HepG2 (cell line): ENCODE data around the gene MS4A1.

ENCODE experiments used
- CTCF ChIP-seq: sonication (generic); formaldehyde crosslinking; IDR thresholded peaks from 2 replicates; pipeline ENCODE4 v1.5.0; 2020; ENCODE audit warnings: mild to moderate bottlenecking, missing genetic modification reagents, moderate library complexity
- EZH2 ChIP-seq: conservative IDR thresholded peaks from 2 replicates; pipeline ENCODE4 v1.6.1; 2012; ENCODE audit warnings: mild to moderate bottlenecking, low read depth, low read length, moderate library complexity
- MYC ChIP-seq: sonication (generic); formaldehyde crosslinking; IDR thresholded peaks from 2 replicates; pipeline ENCODE4 v1.9.0; 2021; ENCODE audit warnings: missing genetic modification reagents, borderline replicate concordance
- SIX4 ChIP-seq: sonication (generic); formaldehyde crosslinking; IDR thresholded peaks from 2 replicates; pipeline ENCODE4 v1.4.0; 2020; ENCODE audit warnings: missing genetic modification reagents
- ZBTB1 ChIP-seq: sonication (generic); formaldehyde crosslinking; IDR thresholded peaks from 2 replicates; pipeline ENCODE4 v1.4.0; 2020; ENCODE audit warnings: missing genetic modification reagents, borderline replicate concordance
- ZFP36 ChIP-seq: fragments of 150-350 bp; IDR thresholded peaks from 2 replicates; pipeline ENCODE4 v1.6.1; 2018; ENCODE audit warnings: borderline replicate concordance, low read length, low read depth; ENCODE audit not compliant: partially characterized antibody
- ZNF383 ChIP-seq: sonication (generic); formaldehyde crosslinking; IDR thresholded peaks from 2 replicates; pipeline ENCODE4 v1.4.0; 2020; ENCODE audit warnings: missing genetic modification reagents, mild to moderate bottlenecking, borderline replicate concordance
- ZNF510 ChIP-seq: sonication (generic); formaldehyde crosslinking; IDR thresholded peaks from 2 replicates; pipeline ENCODE4 v1.4.0; 2020; ENCODE audit warnings: low read depth, mild to moderate bottlenecking, missing genetic modification reagents
- ZNF570 ChIP-seq: sonication (generic); formaldehyde crosslinking; IDR thresholded peaks from 2 replicates; pipeline ENCODE4 v1.4.0; 2020; ENCODE audit warnings: mild to moderate bottlenecking, missing genetic modification reagents, borderline replicate concordance
- TF ChIP-seq, protein P1 (sequence below): IDR thresholded peaks from 2 replicates; pipeline ENCODE4 v1.6.1; 2012; ENCODE audit warnings: inconsistent platforms
- TF ChIP-seq, protein P2 (sequence below): sonication (generic); formaldehyde crosslinking; IDR thresholded peaks from 2 replicates; pipeline ENCODE4 v1.4.0; 2020; ENCODE audit warnings: mild to moderate bottlenecking, missing genetic modification reagents

GRCh38 chr11:60485987-60486386 is 30.3 kb downstream of the MS4A1 start:
- TF ChIP-seq ZNF570 (CRISPR knock-in tag) (no peak), EZH2 (no peak), ZFP36 (no peak), CTCF (CRISPR knock-in tag) (peak; percentile 66), ZNF510 (CRISPR knock-in tag) (no peak), MYC (no peak), ZNF383 (CRISPR knock-in tag) (no peak), SIX4 (CRISPR knock-in tag) (no peak), ZBTB1 (CRISPR knock-in tag) (no peak)
- TF ChIP-seq, protein P1, sequence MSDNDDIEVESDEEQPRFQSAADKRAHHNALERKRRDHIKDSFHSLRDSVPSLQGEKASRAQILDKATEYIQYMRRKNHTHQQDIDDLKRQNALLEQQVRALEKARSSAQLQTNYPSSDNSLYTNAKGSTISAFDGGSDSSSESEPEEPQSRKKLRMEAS = no peak
- TF ChIP-seq, protein P2, sequence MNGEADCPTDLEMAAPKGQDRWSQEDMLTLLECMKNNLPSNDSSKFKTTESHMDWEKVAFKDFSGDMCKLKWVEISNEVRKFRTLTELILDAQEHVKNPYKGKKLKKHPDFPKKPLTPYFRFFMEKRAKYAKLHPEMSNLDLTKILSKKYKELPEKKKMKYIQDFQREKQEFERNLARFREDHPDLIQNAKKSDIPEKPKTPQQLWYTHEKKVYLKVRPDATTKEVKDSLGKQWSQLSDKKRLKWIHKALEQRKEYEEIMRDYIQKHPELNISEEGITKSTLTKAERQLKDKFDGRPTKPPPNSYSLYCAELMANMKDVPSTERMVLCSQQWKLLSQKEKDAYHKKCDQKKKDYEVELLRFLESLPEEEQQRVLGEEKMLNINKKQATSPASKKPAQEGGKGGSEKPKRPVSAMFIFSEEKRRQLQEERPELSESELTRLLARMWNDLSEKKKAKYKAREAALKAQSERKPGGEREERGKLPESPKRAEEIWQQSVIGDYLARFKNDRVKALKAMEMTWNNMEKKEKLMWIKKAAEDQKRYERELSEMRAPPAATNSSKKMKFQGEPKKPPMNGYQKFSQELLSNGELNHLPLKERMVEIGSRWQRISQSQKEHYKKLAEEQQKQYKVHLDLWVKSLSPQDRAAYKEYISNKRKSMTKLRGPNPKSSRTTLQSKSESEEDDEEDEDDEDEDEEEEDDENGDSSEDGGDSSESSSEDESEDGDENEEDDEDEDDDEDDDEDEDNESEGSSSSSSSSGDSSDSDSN (CRISPR knock-in tag) = no peak
